HFF-Myc (cell line): Measurements from ENCODE around the gene GATA6.

Experiments
- DNase-seq: peaks from one replicate; pipeline ENCODE4 v3.0.0-alpha.2; 2011; ENCODE audit warnings: low read depth; ENCODE audit errors: extremely low read depth
- H3K4me3 ChIP-seq: replicated peaks from 2 replicates; pipeline ENCODE4 v1.5.1; 2011; ENCODE audit warnings: low read depth, mild to moderate bottlenecking, control low read depth, low read length
- TF ChIP-seq, protein P1 (sequence below): IDR thresholded peaks from 2 replicates; pipeline ENCODE4 v1.5.1; 2012; ENCODE audit warnings: mild to moderate bottlenecking, low read depth, low read length, control low read depth; ENCODE audit errors: missing control alignments

GATA6 gene

DNA sequence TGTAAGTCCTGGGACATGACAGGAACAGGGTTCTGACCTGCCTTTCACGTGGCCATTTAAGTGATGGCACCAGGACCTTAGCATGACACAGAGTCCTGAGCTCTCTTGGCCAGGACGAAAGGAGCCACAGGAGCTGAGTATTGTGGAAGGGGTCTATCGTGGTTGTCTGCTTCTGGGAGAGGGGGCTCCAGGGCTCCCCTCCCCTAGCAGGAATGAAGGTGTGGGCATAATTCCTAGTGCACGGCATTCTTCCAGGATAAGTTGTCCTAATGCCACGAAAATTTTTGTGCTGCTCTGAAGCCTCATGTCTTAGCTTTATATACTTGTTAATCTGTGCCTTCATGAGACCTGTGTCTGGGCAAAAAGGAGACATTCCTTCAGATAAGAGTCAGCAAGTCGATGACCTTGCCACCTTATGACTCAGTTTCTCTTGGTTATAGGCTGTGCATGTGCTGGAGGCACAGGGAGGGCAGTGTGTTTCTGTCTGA is 17.1 kb downstream of the GATA6 start:
- no peak overlapping the region for H3K4me3 ChIP-seq
- DNase-seq: no peak
- TF ChIP-seq, protein P1, sequence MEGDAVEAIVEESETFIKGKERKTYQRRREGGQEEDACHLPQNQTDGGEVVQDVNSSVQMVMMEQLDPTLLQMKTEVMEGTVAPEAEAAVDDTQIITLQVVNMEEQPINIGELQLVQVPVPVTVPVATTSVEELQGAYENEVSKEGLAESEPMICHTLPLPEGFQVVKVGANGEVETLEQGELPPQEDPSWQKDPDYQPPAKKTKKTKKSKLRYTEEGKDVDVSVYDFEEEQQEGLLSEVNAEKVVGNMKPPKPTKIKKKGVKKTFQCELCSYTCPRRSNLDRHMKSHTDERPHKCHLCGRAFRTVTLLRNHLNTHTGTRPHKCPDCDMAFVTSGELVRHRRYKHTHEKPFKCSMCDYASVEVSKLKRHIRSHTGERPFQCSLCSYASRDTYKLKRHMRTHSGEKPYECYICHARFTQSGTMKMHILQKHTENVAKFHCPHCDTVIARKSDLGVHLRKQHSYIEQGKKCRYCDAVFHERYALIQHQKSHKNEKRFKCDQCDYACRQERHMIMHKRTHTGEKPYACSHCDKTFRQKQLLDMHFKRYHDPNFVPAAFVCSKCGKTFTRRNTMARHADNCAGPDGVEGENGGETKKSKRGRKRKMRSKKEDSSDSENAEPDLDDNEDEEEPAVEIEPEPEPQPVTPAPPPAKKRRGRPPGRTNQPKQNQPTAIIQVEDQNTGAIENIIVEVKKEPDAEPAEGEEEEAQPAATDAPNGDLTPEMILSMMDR: no peak

GRCh38 chr18:22188559-22189267 is 19.3 kb downstream of the GATA6 start:
- no peak for DNase-seq
- TF ChIP-seq, protein P1: no peak
- H3K4me3 ChIP-seq: no peak overlapping the region

- no peak for DNase-seq
- no peak overlapping the region for H3K4me3 ChIP-seq
- TF ChIP-seq, protein P1: no peak
Measured at GRCh38 chr18:22189449-22190166, 20.2 kb downstream of the GATA6 start.

- H3K4me3 ChIP-seq: no peak overlapping the region
- DNase-seq: no peak
- TF ChIP-seq, protein P1: no peak
Measured at GRCh38 chr18:22191346-22191695, 21.9 kb downstream of the GATA6 start.

GRCh38 chr18:22191923-22192322 is 22.5 kb downstream of the GATA6 start:
- TF ChIP-seq, protein P1: no peak
- no peak for DNase-seq
- no peak overlapping the region for H3K4me3 ChIP-seq

DNA sequence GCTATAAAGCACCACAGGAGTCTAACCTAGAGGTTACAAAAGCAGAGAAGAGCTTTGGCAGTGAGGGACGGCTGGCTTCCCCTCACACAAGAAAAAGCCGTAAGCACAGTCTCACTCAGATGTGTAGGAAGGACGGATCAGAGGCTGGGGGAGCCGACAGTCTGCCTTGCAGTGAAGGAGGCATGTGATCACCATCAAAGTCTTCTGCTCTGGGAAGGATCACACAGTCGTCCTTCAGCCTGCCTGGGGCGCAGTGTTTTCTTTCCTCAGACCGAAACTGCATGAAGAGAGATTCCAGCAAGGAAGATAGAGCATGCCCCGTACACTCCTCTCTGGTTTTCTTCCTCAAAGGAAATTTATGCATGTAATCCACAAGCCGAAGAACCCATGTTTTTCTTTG is 24.1 kb downstream of the GATA6 start:
- TF ChIP-seq, protein P1: no peak

More for the DNA sequence above, 24.1 kb downstream of the GATA6 start:
- H3K4me3 ChIP-seq: no peak overlapping the region
- DNase-seq: no peak
